Measurements from ENCODE around the gene IL17RB. TPM values are rescaled to one million over a fixed set of nuclear protein-coding genes. Genes with fewer than 3 reads are reported as not detected.

IL17RB gene
- total and polyA plus RNA-seq, 2 of the 4 experiments (the other 2 are of a cell fraction) = under 0.01 TPM; not detected in 1

DNA sequence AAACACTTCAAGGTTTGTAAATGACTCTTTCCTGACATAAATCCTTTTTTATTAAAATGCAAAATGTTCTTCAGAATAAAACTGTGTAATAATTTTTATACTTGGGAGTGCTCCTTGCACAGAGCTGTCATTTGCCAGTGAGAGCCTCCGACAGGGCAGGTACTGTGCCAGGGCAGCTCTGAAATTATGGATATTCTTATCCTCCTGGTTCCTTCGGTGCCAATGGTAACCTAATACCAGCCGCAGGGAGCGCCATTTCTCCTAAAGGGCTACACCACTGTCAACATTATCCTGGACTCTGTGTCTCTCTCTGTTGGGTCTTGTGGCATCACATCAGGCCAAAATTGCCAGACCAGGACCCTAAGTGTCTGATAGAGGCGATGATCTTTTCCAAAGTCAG lies 33.1 kb upstream of the IL17RB start:
- DNase-seq = no peak
- in situ Hi-C loops (cut with MboI; ENCODE audit: low sequenced_read_pairs) = no loop called here
- H3K9me1 ChIP-seq (ENCODE audit: insufficient read depth, low read length) = no peaks in the 10 kb centered on the region

More for the DNA sequence above, 33.1 kb upstream of the IL17RB start:
- WGBS, 2 experiments (ENCODE audit: extremely low coverage in 2 of 2, insufficient read length in 1 of 2) = no CpG with 5 or more reads among the region's 5 CpGs
- dilution Hi-C loops (cut with HindIII; ENCODE audit: low sequenced_read_pairs, unreplicated experiment) = no loop called here
- Histone ChIP-seq H4K20me1 (ENCODE audit: insufficient read depth, low read length) (no peaks in the 10 kb centered on the region), H3K4me3 (ENCODE audit: insufficient read depth, low read depth, low read length) (no peak overlapping the region), H3K27me3 (ENCODE audit: control insufficient read depth, insufficient read depth, low read length) (peaks cover 11% of the 10 kb centered on the region), H3K4me2 (ENCODE audit: low read depth, low read length) (no peak overlapping the region), H2BK120ac (ENCODE audit: low read depth, low read length) (no peak overlapping the region), H3K18ac (ENCODE audit: low read depth, low read length) (no peak overlapping the region), H3K4me1 (ENCODE audit: control insufficient read depth, insufficient read depth, low read length) (no peaks in the 10 kb centered on the region), H4K8ac (ENCODE audit: low read depth in 2 of 2, low read length in 2 of 2) (no peak overlapping the region), H3K9me3 (ENCODE audit: control insufficient read depth, insufficient read depth, low read length) (no peaks in the 10 kb centered on the region), H3K23ac (ENCODE audit: low read depth, low read length) (no peak overlapping the region), H2BK20ac (ENCODE audit: low read depth, low read length) (no peak overlapping the region), H3K14ac (replicated peaks; ENCODE audit: low read depth, low read length) (no peak overlapping the region), H4K5ac (ENCODE audit: low read depth, low read length) (no peak overlapping the region), H4K91ac (ENCODE audit: insufficient read depth, low read depth, low read length) (no peak overlapping the region), H3K36me3 (ENCODE audit: control insufficient read depth, insufficient read depth, low read length) (no peaks in the 10 kb centered on the region), H3K56ac (ENCODE audit: extremely low read depth, insufficient read depth, low read length) (no peak overlapping the region), H2AK9ac (replicated peaks; ENCODE audit: low read depth, low read length, poor library complexity) (no peak overlapping the region), H2BK5ac (ENCODE audit: low read depth, low read length, poor library complexity, severe bottlenecking) (no peak overlapping the region), H3K27ac (ENCODE audit: insufficient read depth, low read length) (no peak overlapping the region), H3K9ac (ENCODE audit: low read depth, low read length) (no peak overlapping the region), H3K4ac (ENCODE audit: low read depth, low read length) (no peak overlapping the region), H3K79me1 (ENCODE audit: low read depth in 1 of 2, low read length in 2 of 2) (no peaks in the 10 kb centered on the region), H2AK5ac (ENCODE audit: low read depth, low read length) (no peak overlapping the region), H2AFZ (replicated peaks; ENCODE audit: low read length, poor library complexity) (no peak overlapping the region), H2BK15ac (ENCODE audit: low read depth, low read length) (no peak overlapping the region)
- CTCF ChIA-PET = no interaction called here
- POLR2A ChIA-PET (ENCODE audit: unreplicated experiment) = no interaction called here
- ATAC-seq (ENCODE audit: low read depth) = no peak
- TF ChIP-seq, protein P1, sequence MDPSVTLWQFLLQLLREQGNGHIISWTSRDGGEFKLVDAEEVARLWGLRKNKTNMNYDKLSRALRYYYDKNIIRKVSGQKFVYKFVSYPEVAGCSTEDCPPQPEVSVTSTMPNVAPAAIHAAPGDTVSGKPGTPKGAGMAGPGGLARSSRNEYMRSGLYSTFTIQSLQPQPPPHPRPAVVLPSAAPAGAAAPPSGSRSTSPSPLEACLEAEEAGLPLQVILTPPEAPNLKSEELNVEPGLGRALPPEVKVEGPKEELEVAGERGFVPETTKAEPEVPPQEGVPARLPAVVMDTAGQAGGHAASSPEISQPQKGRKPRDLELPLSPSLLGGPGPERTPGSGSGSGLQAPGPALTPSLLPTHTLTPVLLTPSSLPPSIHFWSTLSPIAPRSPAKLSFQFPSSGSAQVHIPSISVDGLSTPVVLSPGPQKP (IDR thresholded peaks at IDR 0.05; ENCODE audit: borderline replicate concordance, low read depth, low read length) = no peak
- TF ChIP-seq SMC3 (IDR thresholded peaks at IDR 0.05; ENCODE audit: low read depth, low read length) (no peak), BHLHE40 (IDR thresholded peaks at IDR 0.05; ENCODE audit: low read depth, low read length) (no peak), RCOR1 (IDR thresholded peaks at IDR 0.05; ENCODE audit: insufficient replicate concordance, low read length) (no peak), MAFK (IDR thresholded peaks at IDR 0.05; ENCODE audit: low read depth, low read length) (no peak), FOS (IDR thresholded peaks at IDR 0.05; ENCODE audit: low read depth, low read length) (no peak), RFX5 (IDR thresholded peaks at IDR 0.05; ENCODE audit: low read depth, low read length) (no peak)
- intact Hi-C loops (cut with micrococcal nuclease) = no loop called here
- BruUV-seq (replicated peaks) = no TSS peak

Measured in IMR-90 (cell line).